GM18873 (cell line): ENCODE measurements around the gene NBEA.

Experiments used
- ATAC-seq: cut with Tn5 transposase; IDR thresholded peaks from one replicate; pipeline ENCODE4 v1.9.1; 2021; ENCODE audit warnings: mild to moderate bottlenecking, moderate library complexity, moderate number of reproducible peaks; ENCODE audit not compliant: unreplicated experiment, low FRiP score

Gene NBEA

DNA sequence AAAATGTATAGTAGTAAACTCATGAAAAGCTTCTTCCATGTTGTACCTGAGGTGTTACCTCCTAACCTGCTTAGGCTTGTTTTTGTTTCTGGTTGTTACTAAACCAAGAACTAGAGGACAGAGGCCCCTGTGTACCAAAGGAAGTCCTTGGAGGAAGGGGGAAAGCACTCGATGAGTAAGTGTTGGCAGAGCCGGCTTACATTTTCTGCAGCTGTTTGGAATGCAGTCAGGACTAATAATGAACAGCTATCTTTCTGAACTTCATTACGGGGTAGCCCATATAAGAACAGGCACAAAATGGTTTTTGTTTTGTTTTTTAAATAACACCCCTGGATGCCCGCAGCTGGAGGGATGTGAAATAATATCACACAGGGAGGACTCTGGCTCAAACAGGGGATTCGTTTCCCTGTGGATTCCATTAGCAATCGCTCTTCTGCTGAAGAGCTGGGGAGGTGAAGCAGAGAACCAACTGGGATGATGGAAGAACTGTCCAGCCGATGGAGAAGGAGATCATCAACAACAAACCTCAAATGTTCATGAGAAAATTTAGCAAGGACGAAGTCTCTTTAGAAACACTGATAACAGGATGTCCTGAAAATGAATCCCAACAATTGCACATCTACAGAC lies 748.6 kb downstream of the NBEA start:
- ATAC-seq = no peak

GRCh38 chr13:35693134-35693784 lies 751.2 kb downstream of the NBEA start:
- ATAC-seq = no peak

- ATAC-seq = no peak
These were observed 752.0 kb downstream of the NBEA start for GRCh38 chr13:35694031-35694430.

DNA sequence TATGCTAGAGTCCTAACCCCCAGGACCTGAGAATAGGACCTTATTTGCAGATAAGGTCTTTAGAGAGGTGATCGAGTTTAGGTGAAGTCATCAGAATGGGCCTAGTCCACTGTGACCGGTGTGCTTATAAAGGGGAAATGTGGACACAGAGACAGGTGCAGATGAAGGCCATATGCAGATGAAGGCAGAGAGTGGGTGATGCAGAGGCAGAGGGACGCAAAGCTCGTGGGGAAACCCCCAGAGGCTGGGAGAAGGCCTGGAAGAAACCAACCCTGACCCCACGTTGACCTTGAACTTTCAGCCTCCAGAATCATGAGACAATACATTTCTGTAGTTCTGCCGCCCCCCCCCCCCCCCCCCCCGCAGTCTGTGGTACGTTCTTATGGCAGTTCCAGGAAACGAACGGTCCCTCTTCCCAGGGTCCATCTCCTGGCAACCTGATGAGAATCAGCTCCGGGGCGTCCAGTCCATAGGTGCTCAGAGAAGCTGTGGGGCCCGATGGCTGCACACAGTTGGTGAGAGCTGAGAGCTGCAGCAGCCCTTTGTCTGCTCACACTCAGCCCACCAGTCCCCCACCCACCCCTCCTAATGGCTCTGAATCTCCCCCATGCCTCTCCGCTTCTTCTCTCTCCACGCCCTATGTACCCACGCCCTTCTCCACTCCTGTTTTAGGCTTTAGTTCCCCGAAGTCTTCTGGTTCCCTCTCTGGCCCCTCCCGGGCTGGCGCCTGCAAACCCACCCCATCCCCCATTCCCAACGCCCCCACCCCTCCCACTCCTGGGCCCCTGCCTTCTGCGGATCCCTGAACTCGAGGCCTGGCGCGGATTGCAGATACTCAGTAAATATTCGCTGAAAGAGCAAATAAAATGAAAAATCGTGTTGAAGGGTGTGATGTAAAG lies 752.7 kb downstream of the NBEA start:
- ATAC-seq = no peak

DNA sequence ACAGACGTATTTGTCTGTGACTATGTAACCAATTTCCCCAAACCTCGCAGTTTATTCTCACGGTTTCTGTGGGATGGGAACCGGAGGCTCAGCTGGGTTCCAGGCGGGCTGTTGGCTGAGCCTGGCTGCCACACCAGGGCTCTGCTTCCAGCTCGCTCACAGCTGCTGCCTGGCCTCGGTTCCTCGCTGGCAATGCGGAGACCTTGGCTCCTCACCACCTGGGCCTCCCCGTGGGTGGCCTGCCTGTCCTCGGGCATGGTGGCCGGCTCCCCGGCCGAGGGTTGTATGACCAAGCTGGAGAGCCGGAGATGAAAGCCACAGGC lies 753.3 kb downstream of the NBEA start:
- no peak for ATAC-seq

- ATAC-seq = no peak
These were observed 755.2 kb downstream of the NBEA start for GRCh38 chr13:35697186-35697730.

DNA sequence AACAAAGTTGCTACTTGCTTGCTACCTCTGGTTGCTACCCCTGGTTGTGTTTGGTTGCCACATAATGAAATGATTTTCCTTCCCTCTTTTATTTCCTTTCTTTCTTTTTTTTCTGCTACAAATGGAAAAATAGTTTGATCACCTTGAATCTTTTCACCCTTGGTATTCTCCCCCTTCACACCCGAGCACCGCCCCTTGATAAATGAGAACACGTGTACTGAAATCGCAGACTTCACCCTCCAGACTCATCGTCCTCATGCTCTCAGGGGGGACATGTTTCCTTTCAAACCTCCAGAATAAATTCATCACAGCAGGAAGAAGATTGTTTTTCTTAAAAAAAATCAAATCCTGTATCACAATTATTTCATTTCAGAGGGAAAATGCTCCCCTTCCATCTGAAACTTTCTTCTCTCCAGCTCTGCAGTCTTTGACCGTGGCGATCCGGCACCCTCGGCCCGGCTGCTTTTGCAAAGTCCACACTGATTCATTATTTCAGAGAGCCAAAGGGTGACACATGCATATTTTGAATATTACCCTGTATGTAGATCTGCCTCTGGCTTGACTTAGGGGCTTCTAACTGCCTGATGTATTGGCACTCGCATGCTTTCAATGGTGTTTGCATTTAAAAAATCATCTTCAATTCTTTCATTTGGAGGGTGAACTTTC lies 757.0 kb downstream of the NBEA start:
- no peak for ATAC-seq

GRCh38 chr13:35699825-35700510 lies 757.9 kb downstream of the NBEA start:
- no peak for ATAC-seq

DNA sequence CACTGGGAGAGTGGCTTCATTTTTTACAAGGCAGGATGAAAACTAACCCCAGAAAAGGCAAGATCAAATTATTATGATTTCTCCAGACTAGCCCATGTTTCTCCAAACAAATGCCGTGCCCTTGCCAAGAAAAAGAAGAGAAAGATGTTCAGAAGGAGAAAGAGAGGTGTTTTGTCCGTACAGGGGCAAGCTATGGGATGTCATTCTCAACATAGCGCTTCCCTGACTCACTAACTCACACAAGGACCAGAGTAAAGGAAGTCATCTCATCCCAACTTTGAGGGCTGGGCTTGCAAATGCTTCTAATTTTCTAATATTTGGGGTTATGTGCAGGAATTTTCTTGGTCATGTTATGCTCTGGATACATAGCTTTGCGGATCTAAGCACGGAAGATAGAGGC lies 758.6 kb downstream of the NBEA start:
- no peak for ATAC-seq

GRCh38 chr13:35702316-35702715 lies 760.2 kb downstream of the NBEA start:
- ATAC-seq = no peak

- no peak for ATAC-seq
These were observed 761.0 kb downstream of the NBEA start for GRCh38 chr13:35703061-35703460.

DNA sequence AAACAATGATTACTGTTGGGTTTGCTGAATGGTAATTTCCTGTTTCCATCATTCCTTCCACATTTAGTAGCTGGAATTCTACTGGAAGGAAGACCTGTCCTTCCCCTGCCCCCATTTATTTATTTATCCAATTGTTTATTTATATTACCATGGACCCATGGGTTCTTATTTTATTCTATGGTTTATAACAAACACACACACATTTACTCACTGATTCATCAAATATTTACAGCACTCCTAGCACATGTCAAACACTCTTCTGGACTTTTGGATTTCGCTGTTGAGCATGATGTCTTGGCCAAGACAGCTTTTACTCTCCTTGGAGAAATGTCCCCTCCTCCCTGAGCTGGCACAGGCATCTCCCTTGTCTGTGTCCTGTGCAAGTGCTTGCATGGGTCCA lies 762.3 kb downstream of the NBEA start:
- no peak for ATAC-seq

DNA sequence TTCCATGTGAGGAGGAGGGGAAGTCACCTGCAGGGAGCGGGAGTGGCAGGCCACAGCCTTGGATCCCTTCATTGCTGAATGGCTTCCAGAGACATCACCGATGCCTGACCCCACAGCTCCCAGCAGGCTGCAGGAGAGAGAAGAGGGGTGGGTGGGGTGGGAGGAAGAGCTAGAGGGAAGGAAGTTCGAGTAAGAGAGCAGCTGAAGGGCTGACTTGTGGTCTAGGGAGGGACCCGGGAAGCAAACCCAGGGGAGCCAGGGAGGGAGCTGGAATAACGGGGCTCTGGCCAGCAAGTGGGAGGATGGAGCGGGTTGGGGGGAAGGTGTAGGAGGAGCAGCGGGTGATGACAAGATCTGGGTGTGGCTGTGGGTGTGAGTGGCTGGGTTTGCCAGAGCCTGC lies 764.2 kb downstream of the NBEA start:
- no peak for ATAC-seq

DNA sequence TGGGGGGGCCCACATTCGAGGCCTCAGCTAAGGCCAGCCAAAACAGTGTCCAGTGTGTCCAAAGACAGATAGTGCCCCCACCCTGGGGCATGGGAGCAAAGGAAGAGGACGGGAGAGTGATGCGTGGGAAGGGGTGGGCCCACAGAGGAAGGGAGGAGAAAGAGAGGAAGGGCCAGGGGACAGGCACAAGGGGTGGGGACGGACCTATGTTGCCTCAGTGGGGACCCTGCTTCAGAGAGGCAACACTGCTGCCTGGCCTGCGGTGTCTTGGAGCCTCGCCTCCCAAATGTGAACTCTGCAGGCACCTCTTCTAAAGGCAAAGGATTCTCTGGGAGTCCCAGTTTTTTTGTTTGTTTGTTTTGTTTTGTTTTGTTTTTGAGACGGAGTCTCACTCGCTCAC lies 764.7 kb downstream of the NBEA start:
- ATAC-seq = no peak

- ATAC-seq = no peak
These were observed 769.8 kb downstream of the NBEA start for GRCh38 chr13:35711909-35712308.

DNA sequence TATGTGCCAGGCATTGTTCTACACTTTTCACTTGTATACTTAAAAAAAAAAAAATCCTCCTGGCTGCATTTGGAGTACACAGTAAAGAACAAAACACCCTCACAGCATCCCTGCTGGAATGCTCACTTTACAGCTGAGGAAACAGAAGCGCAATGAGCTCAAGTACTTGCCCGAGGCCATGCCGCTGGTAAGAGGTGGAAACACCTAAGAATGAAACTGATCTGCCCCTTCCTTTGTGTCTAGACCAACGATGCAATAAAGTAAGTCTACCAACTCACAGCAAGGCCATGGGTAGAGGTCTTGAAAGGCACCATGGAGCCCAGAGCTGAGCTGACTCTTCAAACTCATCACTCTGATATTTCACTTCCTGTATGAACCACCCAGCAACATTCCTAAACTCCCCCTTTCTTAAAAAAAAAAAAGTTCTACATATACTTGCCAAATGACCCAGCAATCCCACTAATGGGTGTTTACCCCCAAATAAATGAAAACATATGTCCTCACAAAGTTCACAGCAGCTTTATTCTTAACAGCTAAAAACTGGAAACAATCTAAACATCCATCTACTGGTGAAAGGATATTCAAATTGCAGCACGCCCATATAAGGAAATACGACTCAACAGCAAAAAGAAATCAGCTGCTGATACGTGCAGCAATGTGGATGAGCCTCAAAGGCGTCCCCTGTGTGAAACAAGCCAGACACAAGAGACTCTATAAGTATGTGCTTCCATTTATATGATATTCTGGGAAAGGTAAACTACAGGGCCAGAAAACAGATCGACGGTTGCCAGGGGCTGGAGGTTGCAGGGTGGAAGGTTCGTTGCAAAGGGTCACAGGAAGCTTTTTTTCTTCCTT lies 771.1 kb downstream of the NBEA start:
- ATAC-seq = no peak

GRCh38 chr13:35714121-35714520 lies 772.1 kb downstream of the NBEA start:
- ATAC-seq = no peak

DNA sequence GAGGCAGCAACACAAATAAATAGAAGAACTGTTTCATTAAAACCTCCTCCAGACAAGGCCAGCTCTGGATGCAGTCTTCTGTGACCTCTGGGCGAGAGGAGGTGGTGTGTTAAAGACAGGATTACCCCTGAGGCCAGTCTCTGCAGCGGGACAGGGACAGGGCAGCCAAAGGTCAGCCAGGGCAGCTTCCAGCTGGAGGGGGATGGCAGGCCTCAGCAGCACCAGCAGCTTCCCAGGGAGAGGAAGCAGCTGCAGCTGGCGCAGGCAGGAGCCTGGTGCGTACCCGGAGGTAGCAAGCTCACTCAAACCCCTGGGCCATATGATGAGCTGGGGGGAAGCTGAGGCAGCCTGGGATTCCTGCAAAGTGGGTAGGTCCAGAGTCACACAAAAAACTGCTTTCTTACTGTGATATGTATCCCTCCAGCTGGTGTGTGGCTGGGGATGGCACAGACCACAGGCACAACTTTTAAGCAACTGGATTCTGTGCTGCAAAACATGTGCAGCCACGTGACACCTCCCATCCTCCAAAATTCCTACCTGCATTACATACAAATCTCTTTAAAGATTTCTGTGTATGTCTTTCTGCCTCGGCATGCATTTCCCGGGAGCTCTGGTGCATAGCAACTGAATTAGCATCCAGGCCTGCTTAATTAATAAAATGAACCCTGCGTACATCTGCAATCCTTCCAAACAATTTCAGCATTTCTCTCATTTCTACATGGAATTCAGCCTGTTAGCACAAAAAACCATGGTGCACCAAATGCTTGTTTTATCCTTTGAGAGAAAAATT lies 772.7 kb downstream of the NBEA start:
- ATAC-seq = no peak

- ATAC-seq = no peak
These were observed 774.1 kb downstream of the NBEA start for GRCh38 chr13:35716186-35716585.
